Loucy (cell line): ENCODE results near the gene DNAJC30.

Source experiments
- H2AFZ ChIP-seq: fragments of 200-600 bp; sonication (generic); 2 replicates; pipeline ENCODE4 v1.6.0; 2016; ENCODE audit warnings: antibody characterized with exemption, mild to moderate bottlenecking, low read length, moderate library complexity
- H3F3A ChIP-seq: fragments of 200-600 bp; 2 replicates; pipeline ENCODE4 v1.6.0; 2016; ENCODE audit warnings: antibody characterized with exemption, low read depth, mild to moderate bottlenecking
- H3K27me3 ChIP-seq: fragments of 200-600 bp; sonication (generic); 2 replicates; pipeline ENCODE4 v1.6.1; 2014; ENCODE audit warnings: low read length, mild to moderate bottlenecking; ENCODE audit not compliant: insufficient read depth, poor library complexity, severe bottlenecking
- H3K36me3 ChIP-seq: fragments of 200-600 bp; sonication (generic); 2 replicates; pipeline ENCODE4 v1.6.1; 2016; ENCODE audit warnings: low read length; ENCODE audit not compliant: insufficient read depth
- H3K4me1 ChIP-seq: fragments of 200-600 bp; sonication (generic); 2 replicates; pipeline ENCODE4 v1.5.1; 2014; ENCODE audit warnings: low read length, mild to moderate bottlenecking; ENCODE audit not compliant: insufficient read depth, poor library complexity, severe bottlenecking
- H3K4me2 ChIP-seq: fragments of 200-600 bp; sonication (generic); 2 replicates; pipeline ENCODE4 v1.6.0; 2014; ENCODE audit warnings: antibody characterized with exemption, low read length, low read depth, mild to moderate bottlenecking; ENCODE audit not compliant: poor library complexity, severe bottlenecking
- H3K4me3 ChIP-seq: fragments of 200-600 bp; sonication (generic); 2 replicates; pipeline ENCODE4 v1.5.1; 2014; ENCODE audit warnings: low read length, mild to moderate bottlenecking, mixed read lengths; ENCODE audit not compliant: poor library complexity, severe bottlenecking
- H3K79me2 ChIP-seq: fragments of 200-600 bp; sonication (generic); 2 replicates; pipeline ENCODE4 v1.6.1; 2014; ENCODE audit warnings: low read length; ENCODE audit not compliant: insufficient read depth
- H3K9ac ChIP-seq: fragments of 200-600 bp; sonication (generic); 2 replicates; pipeline ENCODE4 v1.6.0; 2014; ENCODE audit warnings: mild to moderate bottlenecking, low read depth, low read length, moderate library complexity; ENCODE audit not compliant: poor library complexity, severe bottlenecking
- H3K9me2 ChIP-seq: fragments of 200-600 bp; sonication (generic); replicated peaks from 2 replicates; pipeline ENCODE4 v1.6.1; 2016; ENCODE audit warnings: low read depth, low read length, mixed read lengths
- H3K9me3 ChIP-seq: fragments of 200-600 bp; sonication (generic); 2 replicates; pipeline ENCODE4 v1.6.1; 2014; ENCODE audit warnings: mild to moderate bottlenecking, antibody characterized with exemption, low read length, low read depth; ENCODE audit not compliant: insufficient read depth
- H4K20me1 ChIP-seq: fragments of 200-600 bp; sonication (generic); 2 replicates; pipeline ENCODE4 v1.6.0; 2014; ENCODE audit warnings: antibody characterized with exemption, low read length, mild to moderate bottlenecking; ENCODE audit not compliant: insufficient read depth, poor library complexity, severe bottlenecking
- EZH2phosphoT487 ChIP-seq: fragments of 200-600 bp; IDR thresholded peaks from 2 replicates; pipeline ENCODE4 v1.6.1; 2018; ENCODE audit warnings: antibody characterized with exemption, mild to moderate bottlenecking, moderate library complexity, borderline replicate concordance
- TF ChIP-seq, protein P1 (sequence below): fragments of 200-600 bp; sonication (generic); conservative IDR thresholded peaks from 2 replicates; pipeline ENCODE4 v1.5.1; 2014; ENCODE audit warnings: mild to moderate bottlenecking, antibody characterized with exemption, low read length

The DNAJC30 gene

DNA sequence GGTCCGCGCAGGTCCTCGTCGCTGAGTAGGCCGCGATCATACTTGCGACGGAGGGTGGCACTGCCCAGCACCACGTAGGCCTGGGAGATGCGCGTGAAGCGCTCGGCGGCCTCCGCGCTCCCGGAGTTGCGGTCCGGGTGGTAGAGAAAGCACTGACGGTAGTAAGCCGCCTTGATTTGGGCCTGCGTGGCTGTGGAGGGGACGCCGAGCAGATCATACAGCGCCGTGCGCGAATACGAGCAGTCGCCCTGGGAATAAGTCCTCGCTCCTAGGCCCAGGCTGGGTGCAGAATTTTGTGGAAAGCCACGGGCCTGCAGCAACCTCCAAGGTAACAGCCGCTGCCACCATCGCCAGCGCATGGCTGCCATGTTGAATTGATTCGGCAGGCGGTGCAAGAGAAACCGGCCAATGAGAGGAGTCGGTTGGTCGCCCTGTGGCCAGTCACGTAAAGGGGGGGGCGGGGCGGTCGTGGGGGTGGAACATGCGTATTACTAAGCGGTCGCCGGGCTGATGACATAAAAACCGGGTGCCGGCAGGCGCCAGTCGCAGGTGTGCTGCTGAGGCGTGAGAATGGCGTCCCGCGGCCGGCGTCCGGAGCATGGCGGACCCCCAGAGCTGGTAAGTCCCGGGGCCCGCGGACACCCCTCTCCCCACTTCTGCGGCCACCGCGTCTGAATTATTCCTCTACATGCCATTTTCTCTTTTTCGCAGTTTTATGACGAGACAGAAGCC, at the start of gene DNAJC30, which contains the start of gene BUD23:
TSS of gene DNAJC30 (minus strand) at position 398 of the 732 bp plus-strand sequence. CDS start at position 368, 30 bp downstream.
TSS of gene BUD23 (plus strand) at position 542 of the 732 bp plus-strand sequence. CDS start at position 571, 29 bp downstream.
- H2AFZ ChIP-seq: peak within 1 kb of the TSS; percentile 98
- peaks cover 75% of the 10 kb centered on the region for H3K79me2 ChIP-seq
- no peaks in the 10 kb centered on the region for H3K27me3 ChIP-seq
- peak within 1 kb of the TSS; percentile 87 for H3K9ac ChIP-seq
- H4K20me1 ChIP-seq: peaks cover 17% of the 10 kb centered on the region
- no peaks in the 10 kb centered on the region for H3K9me2 ChIP-seq
- H3K4me2 ChIP-seq: peak within 1 kb of the TSS; percentile 99
- no peaks in the 10 kb centered on the region for H3F3A ChIP-seq
- peaks cover 16% of the 10 kb centered on the region for H3K4me1 ChIP-seq
- H3K4me3 ChIP-seq: peak within 1 kb of the TSS; percentile 99
- TF ChIP-seq EZH2phosphoT487: no peak
- TF ChIP-seq, protein P1, sequence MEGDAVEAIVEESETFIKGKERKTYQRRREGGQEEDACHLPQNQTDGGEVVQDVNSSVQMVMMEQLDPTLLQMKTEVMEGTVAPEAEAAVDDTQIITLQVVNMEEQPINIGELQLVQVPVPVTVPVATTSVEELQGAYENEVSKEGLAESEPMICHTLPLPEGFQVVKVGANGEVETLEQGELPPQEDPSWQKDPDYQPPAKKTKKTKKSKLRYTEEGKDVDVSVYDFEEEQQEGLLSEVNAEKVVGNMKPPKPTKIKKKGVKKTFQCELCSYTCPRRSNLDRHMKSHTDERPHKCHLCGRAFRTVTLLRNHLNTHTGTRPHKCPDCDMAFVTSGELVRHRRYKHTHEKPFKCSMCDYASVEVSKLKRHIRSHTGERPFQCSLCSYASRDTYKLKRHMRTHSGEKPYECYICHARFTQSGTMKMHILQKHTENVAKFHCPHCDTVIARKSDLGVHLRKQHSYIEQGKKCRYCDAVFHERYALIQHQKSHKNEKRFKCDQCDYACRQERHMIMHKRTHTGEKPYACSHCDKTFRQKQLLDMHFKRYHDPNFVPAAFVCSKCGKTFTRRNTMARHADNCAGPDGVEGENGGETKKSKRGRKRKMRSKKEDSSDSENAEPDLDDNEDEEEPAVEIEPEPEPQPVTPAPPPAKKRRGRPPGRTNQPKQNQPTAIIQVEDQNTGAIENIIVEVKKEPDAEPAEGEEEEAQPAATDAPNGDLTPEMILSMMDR: no peak
- peaks cover 8% of the 10 kb centered on the region; the same call in 1 of the 2 replicates for H3K36me3 ChIP-seq
- H3K9me3 ChIP-seq: no peaks in the 10 kb centered on the region

DNA sequence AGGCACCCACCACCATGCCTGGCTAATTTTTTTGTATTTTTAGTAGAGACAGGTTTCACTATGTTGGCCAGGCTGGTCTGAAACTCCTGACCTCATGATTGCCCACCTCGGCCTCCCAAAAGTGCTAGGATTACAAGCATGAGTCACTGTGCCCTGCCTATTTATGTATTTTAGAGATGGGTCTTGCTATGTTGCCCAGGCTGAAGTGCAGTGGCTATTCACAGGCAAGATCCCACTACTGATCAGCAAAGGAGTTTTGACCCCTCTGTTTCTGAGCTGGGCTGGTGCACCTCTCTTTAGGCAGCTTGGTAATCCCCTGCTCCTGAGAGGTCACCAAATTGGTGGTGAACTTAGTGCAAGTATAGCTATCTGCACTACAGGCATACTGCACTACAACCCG, 49.1 kb upstream of the DNAJC30 start:
- H3F3A ChIP-seq: no peaks in the 10 kb centered on the region
- H3K4me2 ChIP-seq: no peak overlapping the region
- no peaks in the 10 kb centered on the region for H3K79me2 ChIP-seq
- no peaks in the 10 kb centered on the region for H4K20me1 ChIP-seq
- H3K4me3 ChIP-seq: no peak overlapping the region
- H3K27me3 ChIP-seq: no peaks in the 10 kb centered on the region
- H3K9me2 ChIP-seq: no peaks in the 10 kb centered on the region
- H3K36me3 ChIP-seq: no peaks in the 10 kb centered on the region
- no peak overlapping the region for H3K9ac ChIP-seq
- peaks cover 7% of the 10 kb centered on the region for H3K4me1 ChIP-seq
- H3K9me3 ChIP-seq: no peaks in the 10 kb centered on the region
- TF ChIP-seq, protein P1: no peak
- TF ChIP-seq EZH2phosphoT487: no peak
- H2AFZ ChIP-seq: no peak overlapping the region

DNA sequence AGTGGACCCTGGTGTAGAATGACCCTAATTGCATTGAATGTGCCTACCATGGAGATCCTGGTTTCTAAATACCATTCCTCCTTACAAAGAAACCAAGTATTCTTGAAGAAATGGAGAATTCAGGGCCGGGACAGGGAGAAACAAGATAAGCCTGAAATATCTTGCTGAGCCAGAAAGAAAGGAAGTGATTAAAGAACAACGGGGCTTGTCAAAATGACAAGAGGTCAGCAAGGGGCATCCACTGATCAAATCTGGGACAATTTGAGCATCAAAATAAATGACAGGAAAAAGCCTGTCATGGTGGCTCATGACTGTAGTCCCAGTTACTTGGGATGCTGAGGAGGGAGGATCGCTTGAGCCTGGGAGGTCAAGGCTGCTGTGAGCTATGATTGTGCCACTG, 47.2 kb upstream of the DNAJC30 start:
- H3K4me1 ChIP-seq: peaks cover 5% of the 10 kb centered on the region
- TF ChIP-seq, protein P1: no peak
- no peak for TF ChIP-seq EZH2phosphoT487
- no peaks in the 10 kb centered on the region for H3K9me2 ChIP-seq
- no peaks in the 10 kb centered on the region for H3K36me3 ChIP-seq
- no peaks in the 10 kb centered on the region for H4K20me1 ChIP-seq
- no peak overlapping the region for H2AFZ ChIP-seq
- no peak overlapping the region for H3K4me3 ChIP-seq
- H3K79me2 ChIP-seq: no peaks in the 10 kb centered on the region
- no peaks in the 10 kb centered on the region for H3F3A ChIP-seq
- no peaks in the 10 kb centered on the region for H3K9me3 ChIP-seq
- no peaks in the 10 kb centered on the region for H3K27me3 ChIP-seq
- H3K9ac ChIP-seq: no peak overlapping the region
- no peak overlapping the region for H3K4me2 ChIP-seq
